K562 (cell line): ENCODE results near the gene SMAD3. TPM values are rescaled to one million over a fixed set of nuclear protein-coding genes. Genes with fewer than 3 reads are reported as not detected.

ENCODE experiments used
- BDP1 ChIP-seq: IDR thresholded peaks from 3 replicates; pipeline ENCODE4 v1.6.1; 2011; ENCODE audit not compliant: insufficient read length, insufficient read depth
- BRD4 ChIP-seq: fragments of 200-600 bp; sonication (generic); IDR thresholded peaks from 2 replicates; pipeline ENCODE4 v1.6.1; 2017; ENCODE audit warnings: inconsistent platforms
- E2F1 ChIP-seq: sonication (generic); formaldehyde crosslinking; IDR thresholded peaks from 2 replicates; pipeline ENCODE4 v1.8.1; 2023; ENCODE audit warnings: mild to moderate bottlenecking, missing genetic modification reagents, moderate library complexity
- E2F4 ChIP-seq: sonication (generic); formaldehyde crosslinking; IDR thresholded peaks from 2 replicates; pipeline ENCODE4 v1.8.0; 2022; ENCODE audit warnings: mild to moderate bottlenecking, low read depth, missing genetic modification reagents
- NR3C1 ChIP-seq: sonication (generic); formaldehyde crosslinking; IDR thresholded peaks from 2 replicates; pipeline ENCODE4 v1.8.1; 2022; ENCODE audit warnings: missing genetic modification reagents
- POLR3A ChIP-seq: IDR thresholded peaks from 2 replicates; pipeline ENCODE4 v1.6.1; 2011; ENCODE audit warnings: borderline replicate concordance, mild to moderate bottlenecking, moderate library complexity; ENCODE audit not compliant: insufficient read length, insufficient read depth; ENCODE audit errors: extremely low read depth
- PTBP1 ChIP-seq: fragments of 200-400 bp; formaldehyde crosslinking; IDR thresholded peaks from 2 replicates; pipeline ENCODE4 v1.6.1; 2017; ENCODE audit warnings: low read depth, low read length
- ZNF124 ChIP-seq: sonication (generic); formaldehyde crosslinking; IDR thresholded peaks from 2 replicates; pipeline ENCODE4 v1.8.1; 2022; ENCODE audit warnings: missing genetic modification reagents
- ZNF197 ChIP-seq: fragments of 200-800 bp; sonication (Bioruptor generic); IDR thresholded peaks from 2 replicates; pipeline ENCODE4 v1.6.1; 2016; ENCODE audit warnings: low read depth, missing genetic modification characterization, missing compliant biosample characterization
- ZNF239 ChIP-seq: fragments of 250-450 bp; sonication (Bioruptor Pico); IDR thresholded peaks from 2 replicates; pipeline ENCODE4 v1.4.0; 2020; ENCODE audit warnings: mild to moderate bottlenecking
- polyA plus RNA-seq, 8 experiments: library from polyadenylated mRNA; depleted of rRNA in 4 of 8; stranded (reverse) in 5 of 8; unstranded in 3 of 8; fragments of >200 nt; fragmentation: Nextera tagmentation in 2 of 8; fragmentation: Illumina TruSeq in 1 of 8; extraction: Ambion mirVana in 2 of 8; extraction: Trizol in 1 of 8; gene quantifications; 2 replicates each; pipeline versions ENCODE4 v1.2.1 to v1.2.3, GENCODE V29; 2011 to 2014; ENCODE audit warnings: inconsistent platforms in 1 of 8, missing spikeins in 1 of 8
- total RNA-seq, 7 experiments: library from RNA; depleted of rRNA in 6 of 7; stranded (reverse); fragments of >200 nt in 6 of 7; fragmentation: Illumina TruSeq in 2 of 7; extraction: Trizol in 2 of 7; gene quantifications; 2 replicates each; pipeline versions ENCODE4 v1.2.1 to v1.2.3, GENCODE V29; 2011 to 2021; ENCODE audit warnings: low replicate concordance in 1 of 7

SMAD3 gene
- total and polyA plus RNA-seq, 9 of the 15 experiments (the other 6 are each of a cell fraction or from before 2014, with no cell fraction given): 4.3 to 39.2 (median 11.1) TPM

- TF ChIP-seq BDP1 (no peak), ZNF197 (CRISPR knock-in tag) (no peak), NR3C1 (CRISPR knock-in tag) (no peak), POLR3A (no peak), ZNF124 (no peak), PTBP1 (no peak), E2F1 (no peak), E2F4 (no peak), ZNF239 (CRISPR knock-in tag) (no peak), BRD4 (no peak)
Observed at GRCh38 chr15:67082007-67082536, 16.7 kb downstream of the SMAD3 start (continued).
